B cell (primary cell): ENCODE results near the gene DENND6A. TPM values are rescaled to one million over a fixed set of nuclear protein-coding genes. Genes with fewer than 3 reads are reported as not detected.

ENCODE experiments used
- ATAC-seq: fragments of 200-7000 bp; cut with Tn5 transposase; one replicate; pipeline ENCODE4 v1.10.0; 2021; ENCODE audit warnings: low read depth, mild to moderate bottlenecking, moderate number of reproducible peaks, moderate library complexity
- CTCF ChIA-PET: fragments of 350-600 bp; sonication (Branson Sonifier 250); formaldehyde crosslinking; loops from one replicate; lab custom pipeline; 2021; ENCODE audit warnings: antibody characterized with exemption, inconsistent platforms; lab: Charles Lee
- POLR2A ChIA-PET: fragments of 350-600 bp; sonication (Branson Sonifier 250); formaldehyde crosslinking; loops from one replicate; lab custom pipeline; 2021; ENCODE audit warnings: antibody characterized with exemption; lab: Charles Lee
- DNase-seq: peaks from one replicate; pipeline ENCODE4 v3.0.0; 2013
- H2AFZ ChIP-seq: 2 replicates; pipeline ENCODE4 v1.6.1; 2012; ENCODE audit warnings: mild to moderate bottlenecking, low read depth, low read length; ENCODE audit not compliant: insufficient read depth, poor library complexity, severe bottlenecking
- H3K27ac ChIP-seq, 2 donors: 1 replicate in 1 of 2; 2 replicates in 1 of 2; pipeline ENCODE4 v1.5.1; 2012 to 2013; ENCODE audit warnings: low read length in 2 of 2, mild to moderate bottlenecking in 2 of 2, moderate library complexity in 1 of 2
- H3K27me3 ChIP-seq, 4 experiments: fragments of 200-600 bp in 1 of 4; sonication (generic) in 1 of 4; replicated peaks in 1 of 4; 1 replicate in 2 of 4; 2 replicates in 2 of 4; pipeline versions ENCODE4 v1.6.1 to v1.7.0; 2013 to 2016; ENCODE audit warnings: low read length in 3 of 4, mild to moderate bottlenecking in 2 of 4, mixed read lengths in 1 of 4, moderate library complexity in 1 of 4; ENCODE audit not compliant: insufficient read depth in 4 of 4, control insufficient read depth in 3 of 4; ENCODE audit errors: control extremely low read depth in 1 of 4
- H3K36me3 ChIP-seq, 2 experiments: replicated peaks in 1 of 2; 1 replicate in 1 of 2; 2 replicates in 1 of 2; pipeline versions ENCODE4 v1.6.1 to v1.7.1; 2013; ENCODE audit warnings: low read length in 1 of 2; ENCODE audit not compliant: insufficient read depth in 2 of 2, control insufficient read depth in 1 of 2; ENCODE audit errors: control extremely low read depth in 1 of 2, extremely low read depth in 1 of 2
- H3K4me1 ChIP-seq, 2 donors: fragments of 200-600 bp in 1 of 2; sonication (generic) in 1 of 2; 1 replicate in 1 of 2; 2 replicates in 1 of 2; pipeline versions ENCODE4 v1.5.1 to v1.6.1; 2013 to 2017; ENCODE audit warnings: low read length in 2 of 2; ENCODE audit not compliant: control insufficient read depth in 2 of 2, insufficient read depth in 2 of 2
- H3K4me2 ChIP-seq: replicated peaks from 2 replicates; pipeline ENCODE3; 2012; ENCODE audit warnings: mild to moderate bottlenecking, low read depth, low read length; ENCODE audit not compliant: poor library complexity, severe bottlenecking
- H3K4me3 ChIP-seq, 5 experiments: fragments of 200-600 bp in 1 of 5; sonication (generic) in 1 of 5; 1 replicate in 3 of 5; 2 replicates in 2 of 5; pipeline versions ENCODE4 v1.5.1 to v1.7.0; 2011 to 2016; ENCODE audit warnings: low read length in 4 of 5, mild to moderate bottlenecking in 4 of 5, low read depth in 2 of 5, control low read depth in 1 of 5, moderate library complexity in 1 of 5; ENCODE audit not compliant: insufficient read depth in 1 of 5; ENCODE audit errors: control extremely low read depth in 1 of 5, extremely low read depth in 1 of 5
- H3K79me2 ChIP-seq: fragments of 200-600 bp; sonication (generic); one replicate; pipeline ENCODE4 v1.6.0; 2016; ENCODE audit warnings: low read length; ENCODE audit not compliant: control insufficient read depth, insufficient read depth
- H3K9ac ChIP-seq: fragments of 200-600 bp; sonication (generic); 2 replicates; pipeline ENCODE4 v1.6.1; 2017; ENCODE audit warnings: mild to moderate bottlenecking, low read length, moderate library complexity
- H3K9me3 ChIP-seq, 3 donors: one replicate each; pipeline versions ENCODE4 v1.6.1 to v1.7.1; 2013; ENCODE audit warnings: low read length in 2 of 3; ENCODE audit not compliant: control insufficient read depth in 2 of 3, insufficient read depth in 1 of 3; ENCODE audit errors: control extremely low read depth in 1 of 3
- H4K20me1 ChIP-seq: 2 replicates; pipeline ENCODE4 v1.6.0; 2012; ENCODE audit warnings: mild to moderate bottlenecking, low read length; ENCODE audit not compliant: insufficient read depth, control insufficient read depth, poor library complexity, severe bottlenecking
- H3K27ac Mint-ChIP-seq: one replicate; pipeline ENCODE4 v1.8.0; 2021; ENCODE audit warnings: mixed read lengths
- H3K27me3 Mint-ChIP-seq: one replicate; pipeline ENCODE4 v1.8.0; 2021; ENCODE audit warnings: mixed read lengths
- H3K4me1 Mint-ChIP-seq: one replicate; pipeline ENCODE4 v1.8.0; 2021; ENCODE audit warnings: mixed read lengths
- H3K4me3 Mint-ChIP-seq: one replicate; pipeline ENCODE4 v1.8.0; 2021; ENCODE audit warnings: mixed read lengths
- H3K9me3 Mint-ChIP-seq: one replicate; pipeline ENCODE4 v1.8.0; 2022; ENCODE audit warnings: mixed read lengths; ENCODE audit not compliant: insufficient read depth
- EZH2 ChIP-seq: IDR thresholded peaks from 2 replicates; pipeline ENCODE4 v1.6.1; 2012; ENCODE audit warnings: borderline replicate concordance, low read depth, mild to moderate bottlenecking, moderate library complexity, low read length; ENCODE audit not compliant: insufficient read depth, poor library complexity, severe bottlenecking
- WGBS: methylation state at CpG from one replicate; pipeline ENCODE4 v1.1.5; 2013; ENCODE audit warnings: missing lambda C conversion rate; ENCODE audit not compliant: insufficient coverage; 5-methylcytosine and 5-hydroxymethylcytosine counted together
- intact Hi-C: fragments of 100-400 bp; cut with micrococcal nuclease; formaldehyde crosslinking; loops from one replicate; pipeline ENCODE4 v1.10.0; 2022
- polyA plus RNA-seq: library from polyadenylated mRNA; depleted of rRNA; stranded (reverse); fragments of >200 nt; gene quantifications from 2 replicates; pipeline ENCODE4 v1.2.3, GENCODE V29; 2012
- total RNA-seq, 2 donors: library from RNA; stranded (reverse); fragments of 120-200 nt in 1 of 2; gene quantifications; 1 replicate in 1 of 2; 2 replicates in 1 of 2; pipeline versions ENCODE4 v1.2.3 to v1.2.4, GENCODE V29; 2013 to 2022
- TF ChIP-seq, protein P1 (sequence below): fragments of 200-600 bp; IDR thresholded peaks from one replicate; pipeline ENCODE4 v1.8.0; 2022; ENCODE audit warnings: antibody characterized with exemption, mild to moderate bottlenecking

The DENND6A gene
- total and polyA plus RNA-seq, 2 donors (not counting 1 experiment from before 2014, with no cell fraction given): 10.0 to 31.5 TPM

DNA sequence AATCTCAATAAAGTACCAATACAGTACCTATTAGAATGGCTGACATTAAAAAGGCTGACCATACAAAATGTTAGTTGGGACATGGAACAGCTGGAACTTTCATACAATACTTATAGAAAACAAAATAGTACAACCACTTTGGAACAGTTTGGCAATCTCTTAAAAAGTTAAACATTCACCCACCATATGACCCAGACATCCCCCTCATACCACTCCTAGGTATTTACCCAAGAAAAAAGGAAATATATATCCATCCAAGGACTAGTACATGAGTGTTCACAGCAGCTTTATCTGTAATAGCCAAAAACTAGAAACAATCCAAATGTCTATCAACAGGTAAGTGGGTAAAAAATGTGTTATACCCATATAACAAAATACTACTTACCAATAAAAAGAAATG, 70.5 kb downstream of the DENND6A start:
- H3K4me2 ChIP-seq: no peak overlapping the region
- no peak overlapping the region for H3K27ac Mint-ChIP-seq
- H3K27ac ChIP-seq: no peak overlapping the region
- no peaks in the 10 kb centered on the region for H3K9me3 Mint-ChIP-seq
- H3K27me3 Mint-ChIP-seq: no peaks in the 10 kb centered on the region
- H2AFZ ChIP-seq: no peak overlapping the region
- no peak overlapping the region for H3K4me3 ChIP-seq
- TF ChIP-seq EZH2: no peak
- TF ChIP-seq, protein P1, sequence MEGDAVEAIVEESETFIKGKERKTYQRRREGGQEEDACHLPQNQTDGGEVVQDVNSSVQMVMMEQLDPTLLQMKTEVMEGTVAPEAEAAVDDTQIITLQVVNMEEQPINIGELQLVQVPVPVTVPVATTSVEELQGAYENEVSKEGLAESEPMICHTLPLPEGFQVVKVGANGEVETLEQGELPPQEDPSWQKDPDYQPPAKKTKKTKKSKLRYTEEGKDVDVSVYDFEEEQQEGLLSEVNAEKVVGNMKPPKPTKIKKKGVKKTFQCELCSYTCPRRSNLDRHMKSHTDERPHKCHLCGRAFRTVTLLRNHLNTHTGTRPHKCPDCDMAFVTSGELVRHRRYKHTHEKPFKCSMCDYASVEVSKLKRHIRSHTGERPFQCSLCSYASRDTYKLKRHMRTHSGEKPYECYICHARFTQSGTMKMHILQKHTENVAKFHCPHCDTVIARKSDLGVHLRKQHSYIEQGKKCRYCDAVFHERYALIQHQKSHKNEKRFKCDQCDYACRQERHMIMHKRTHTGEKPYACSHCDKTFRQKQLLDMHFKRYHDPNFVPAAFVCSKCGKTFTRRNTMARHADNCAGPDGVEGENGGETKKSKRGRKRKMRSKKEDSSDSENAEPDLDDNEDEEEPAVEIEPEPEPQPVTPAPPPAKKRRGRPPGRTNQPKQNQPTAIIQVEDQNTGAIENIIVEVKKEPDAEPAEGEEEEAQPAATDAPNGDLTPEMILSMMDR: no peak
- no peaks in the 10 kb centered on the region for H4K20me1 ChIP-seq
- H3K36me3 ChIP-seq: peaks cover 9 to 15% of the 10 kb centered on the region in 2 experiments
- ATAC-seq (no peak), DNase-seq (no peak)
- intact Hi-C loops: no loop called here
- H3K27me3 ChIP-seq: no peaks in the 10 kb centered on the region
- ChIA-PET POLR2A (no interaction called here), CTCF (interaction anchor here (1.0 kb wide), 1 partner anchor 21 kb away, joined by 3 read pairs; no protein-coding TSS in a partner anchor)
- H3K4me1 ChIP-seq: no peaks in the 10 kb centered on the region
- peaks cover 0 to 6% (median 0%) of the 10 kb centered on the region in 3 donors for H3K9me3 ChIP-seq
- H3K4me1 Mint-ChIP-seq: no peaks in the 10 kb centered on the region
- H3K9ac ChIP-seq: no peak overlapping the region
- no peaks in the 10 kb centered on the region for H3K79me2 ChIP-seq
- no peak overlapping the region for H3K4me3 Mint-ChIP-seq

DNA sequence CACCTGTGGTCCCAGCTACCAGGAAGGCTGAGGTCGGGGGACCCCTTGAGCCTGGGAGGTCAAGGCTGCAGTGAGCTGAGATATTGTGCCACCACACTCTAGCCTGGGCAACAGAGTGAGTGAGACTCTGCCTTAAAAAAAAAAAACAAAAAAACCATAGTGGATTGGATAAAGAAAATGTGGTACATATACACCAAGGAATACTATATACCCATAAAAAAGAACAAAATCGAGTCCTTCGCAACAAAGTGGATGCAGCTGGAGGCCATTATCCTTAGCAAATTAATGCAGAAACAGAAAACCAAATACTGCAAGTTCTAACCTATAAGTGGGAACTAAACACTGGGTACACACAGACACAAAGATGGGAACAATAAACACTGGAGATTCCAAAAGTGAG, 75.1 kb downstream of the DENND6A start:
- no CpG with 5 or more reads among the region's 3 CpGs for WGBS
- ATAC-seq: no peak
- no peak overlapping the region for H3K9ac ChIP-seq
- H3K27ac ChIP-seq: no peak overlapping the region
- no peaks in the 10 kb centered on the region for H3K79me2 ChIP-seq
- H3K9me3 Mint-ChIP-seq: no peaks in the 10 kb centered on the region
- intact Hi-C loops: no loop called here
- no peak overlapping the region for H3K27ac Mint-ChIP-seq
- H3K27me3 ChIP-seq: no peaks in the 10 kb centered on the region
- DNase-seq: no peak
- no peaks in the 10 kb centered on the region for H3K4me1 Mint-ChIP-seq
- H3K4me3 Mint-ChIP-seq: no peak overlapping the region
- CTCF ChIA-PET: no interaction called here
- H3K4me1 ChIP-seq: no peaks in the 10 kb centered on the region
- H3K36me3 ChIP-seq: peaks cover 0 to 2% of the 10 kb centered on the region in 2 experiments
- H3K4me3 ChIP-seq: no peak overlapping the region
- no peaks in the 10 kb centered on the region for H3K27me3 Mint-ChIP-seq
- peaks cover 0 to 5% (median 0%) of the 10 kb centered on the region in 3 donors for H3K9me3 ChIP-seq
- H3K4me2 ChIP-seq: no peak overlapping the region
- no peak overlapping the region for H2AFZ ChIP-seq
- no peaks in the 10 kb centered on the region for H4K20me1 ChIP-seq
- TF ChIP-seq EZH2: no peak
- TF ChIP-seq, protein P1: no peak
- POLR2A ChIA-PET: no interaction called here
